GM19099 (cell line): Measurements from ENCODE around the gene PTPRM.

ENCODE experiments used
- POLR2A ChIP-seq: IDR thresholded peaks from 3 replicates; pipeline ENCODE4 v1.6.1; 2011; ENCODE audit warnings: low read depth; ENCODE audit not compliant: insufficient read length; ENCODE audit errors: extremely low read depth

PTPRM gene

DNA sequence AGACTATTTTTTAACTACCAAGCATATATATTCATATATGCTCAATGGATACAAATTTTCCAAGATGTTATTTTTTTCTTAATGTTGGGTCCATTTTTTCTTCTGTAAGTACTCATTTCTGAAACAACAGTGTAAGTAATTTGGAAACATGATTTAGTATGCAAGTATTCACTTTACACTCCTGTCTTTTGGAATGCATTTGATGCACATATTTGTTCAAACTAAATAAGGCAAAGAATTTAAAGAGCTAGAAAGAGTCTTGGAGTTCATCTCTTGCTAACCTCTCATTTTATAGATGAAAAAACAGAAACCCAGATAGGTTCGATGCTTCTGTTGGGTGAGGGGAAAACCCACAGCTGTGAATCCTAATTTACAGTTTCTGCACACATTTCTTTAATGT, 602.6 kb downstream of the PTPRM start:
- no peak for TF ChIP-seq POLR2A

DNA sequence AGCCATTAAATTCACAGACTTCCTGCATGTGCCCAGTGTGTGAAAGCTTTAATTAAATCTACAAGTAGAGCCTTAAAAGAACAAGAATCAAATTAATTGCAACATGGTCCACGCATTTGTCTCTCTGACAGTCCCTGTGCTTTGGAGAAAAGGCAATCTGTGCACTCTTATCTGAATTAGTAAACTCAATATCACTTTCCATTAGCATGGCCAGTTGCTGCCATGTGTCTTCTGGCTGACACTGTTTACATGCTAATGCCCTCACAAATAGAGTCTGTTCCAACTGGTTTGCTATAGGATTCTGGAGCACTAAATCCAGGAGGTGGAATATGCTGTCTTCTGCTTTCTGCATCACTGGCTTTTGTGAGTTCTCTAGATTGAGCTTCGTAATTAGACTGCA, 607.7 kb downstream of the PTPRM start:
- TF ChIP-seq POLR2A = no peak

DNA sequence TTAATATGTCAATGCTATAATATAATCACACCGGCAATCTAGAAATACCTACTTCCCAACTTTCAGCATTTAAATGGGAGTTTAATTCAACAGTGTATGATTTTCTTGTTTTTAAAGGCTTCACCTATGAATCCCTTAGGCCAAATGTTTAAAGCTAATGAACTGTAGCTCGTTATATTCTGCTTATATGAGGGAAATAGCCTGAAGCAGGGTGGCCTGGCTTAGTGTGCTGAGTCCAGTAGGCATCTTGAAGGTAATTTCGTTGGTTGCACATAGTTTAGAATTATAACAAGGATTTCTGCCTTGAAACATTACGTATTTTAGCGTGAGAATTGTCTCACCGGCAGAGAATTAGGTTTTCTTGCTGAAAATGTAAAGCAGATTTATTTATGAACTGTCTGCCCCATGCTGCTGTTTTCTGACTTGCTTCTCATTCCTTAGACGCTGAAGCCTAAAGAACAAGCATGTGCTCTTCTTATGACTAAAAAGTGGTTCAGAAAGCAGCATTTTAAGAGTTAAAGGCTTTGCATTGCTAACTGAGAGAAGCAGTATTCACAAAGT, 608.5 kb downstream of the PTPRM start:
- TF ChIP-seq POLR2A = no peak

DNA sequence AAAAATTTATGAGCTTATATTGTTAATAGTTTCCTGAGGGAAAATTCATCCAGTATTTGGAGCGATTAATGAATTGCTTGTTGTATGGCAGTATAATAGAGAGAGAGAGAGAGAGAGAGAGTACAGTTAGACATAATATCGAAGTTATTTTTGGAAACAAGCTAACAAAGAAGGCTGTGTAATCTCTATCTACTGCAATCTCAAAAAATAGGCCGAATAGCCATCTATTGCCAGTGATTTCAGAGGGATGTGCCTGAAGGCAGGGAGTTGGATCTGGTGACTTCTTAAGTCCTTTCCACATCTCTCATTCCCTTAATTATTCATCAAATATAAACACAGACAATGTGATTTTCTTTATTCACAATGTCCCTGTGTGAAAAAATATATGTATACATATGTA, 609.0 kb downstream of the PTPRM start:
- no peak for TF ChIP-seq POLR2A

DNA sequence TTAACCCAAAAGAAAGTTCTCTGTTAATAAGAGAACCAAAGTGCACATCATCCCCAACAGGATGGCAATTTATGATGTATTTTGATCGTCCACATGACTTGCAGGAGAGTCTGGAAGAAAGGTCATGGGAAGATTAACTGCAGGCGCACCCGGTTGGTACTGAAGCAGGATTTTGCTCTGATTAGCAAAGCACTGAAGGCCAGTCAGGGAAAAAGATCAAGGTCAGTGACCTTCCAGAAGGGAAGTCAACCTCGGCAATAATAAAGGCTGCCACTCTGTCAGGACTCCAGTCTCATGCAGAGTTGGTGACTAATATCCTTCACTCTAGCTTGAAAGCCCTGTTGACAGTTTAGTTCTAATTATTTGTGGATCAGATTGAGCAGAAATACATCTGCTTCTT, 609.4 kb downstream of the PTPRM start:
- no peak for TF ChIP-seq POLR2A

DNA sequence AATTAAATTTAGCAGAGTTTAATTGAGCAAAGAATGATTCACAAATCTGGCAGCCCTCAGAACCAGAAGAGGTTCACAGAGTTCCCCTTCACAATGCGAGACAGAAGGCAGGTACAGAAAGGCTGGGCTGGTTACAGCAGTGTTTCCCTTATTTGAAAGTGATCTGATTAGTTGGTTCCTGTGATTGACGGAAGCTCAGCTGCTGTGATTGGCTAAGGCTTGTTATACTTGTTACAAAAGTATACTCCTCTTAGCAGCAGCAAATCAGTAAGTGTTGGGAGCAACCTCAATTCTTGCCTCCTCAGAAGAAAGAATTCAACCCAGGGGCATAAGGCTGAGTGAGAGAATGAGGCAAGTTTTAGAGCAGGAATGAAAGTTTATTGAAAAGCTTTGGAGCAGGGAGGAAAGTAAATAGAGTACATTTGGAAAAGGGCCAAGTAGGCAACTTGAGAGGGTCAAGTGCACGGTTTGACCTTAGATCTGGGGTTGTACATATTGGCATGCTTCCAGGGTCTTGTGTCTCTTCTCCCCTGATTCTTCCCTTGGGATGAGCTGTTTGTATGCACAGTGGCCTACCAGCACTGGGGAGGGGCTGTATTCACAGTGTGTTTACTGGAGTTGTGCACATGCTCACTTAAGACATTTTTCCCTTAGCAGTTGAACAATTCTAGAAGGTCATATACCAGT, 610.4 kb downstream of the PTPRM start:
- no peak for TF ChIP-seq POLR2A

DNA sequence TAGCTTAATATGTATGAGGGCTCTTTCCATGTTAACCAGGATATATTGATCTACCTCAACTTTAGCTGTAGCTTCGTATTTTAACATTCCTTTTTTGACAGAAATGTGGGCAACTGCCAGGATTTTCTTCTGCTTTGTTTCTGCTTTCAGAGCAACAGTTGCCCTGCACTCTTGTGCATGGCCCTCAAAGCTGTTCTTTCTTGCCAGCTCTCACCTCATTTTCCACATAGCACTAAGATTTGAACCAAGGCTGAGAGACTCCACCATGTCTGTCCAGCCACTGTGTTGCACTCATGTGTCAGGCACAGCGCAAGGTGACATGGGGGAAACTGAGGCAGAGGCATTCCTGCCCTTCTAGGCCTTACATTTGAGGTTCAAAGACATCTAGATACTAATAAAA, 619.3 kb downstream of the PTPRM start:
- no peak for TF ChIP-seq POLR2A

DNA sequence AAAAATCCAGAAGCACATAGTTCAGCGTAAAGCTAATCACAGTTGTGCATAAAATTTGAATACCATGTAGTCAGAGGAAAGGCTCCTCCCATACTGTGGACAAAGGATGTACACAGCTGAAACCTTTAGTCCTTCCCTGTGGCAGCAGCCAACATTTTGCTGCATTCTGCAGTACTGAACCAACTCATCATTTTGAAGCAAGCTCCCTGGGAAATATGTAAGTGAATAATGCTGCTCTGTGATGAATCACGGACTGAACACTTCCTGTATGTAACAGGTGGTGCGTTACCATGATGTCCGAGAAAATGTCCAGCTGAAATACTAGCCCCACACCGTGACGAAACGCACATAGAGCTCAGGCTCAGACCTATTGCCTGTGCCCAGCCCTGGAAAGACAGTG, 621.1 kb downstream of the PTPRM start:
- TF ChIP-seq POLR2A = no peak

DNA sequence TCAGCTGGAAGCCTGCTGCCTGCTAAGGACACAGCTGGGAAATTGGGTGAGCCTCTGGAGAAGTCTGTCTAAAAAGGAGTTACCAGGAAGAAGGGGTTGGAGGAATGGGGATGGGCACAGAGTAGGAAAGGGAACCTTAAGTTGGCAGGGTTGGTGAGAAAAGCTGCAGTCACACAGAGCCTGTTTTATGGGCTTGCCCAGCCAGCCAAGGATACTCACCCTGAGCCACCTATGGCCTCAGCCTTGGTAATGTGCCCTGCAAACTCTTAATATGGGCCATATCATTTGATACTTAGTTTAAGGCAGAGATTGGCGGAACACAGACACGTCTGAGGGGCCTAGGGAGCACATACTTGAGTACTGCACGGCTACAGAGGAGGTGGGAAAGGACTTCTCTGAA, 623.9 kb downstream of the PTPRM start:
- no peak for TF ChIP-seq POLR2A

DNA sequence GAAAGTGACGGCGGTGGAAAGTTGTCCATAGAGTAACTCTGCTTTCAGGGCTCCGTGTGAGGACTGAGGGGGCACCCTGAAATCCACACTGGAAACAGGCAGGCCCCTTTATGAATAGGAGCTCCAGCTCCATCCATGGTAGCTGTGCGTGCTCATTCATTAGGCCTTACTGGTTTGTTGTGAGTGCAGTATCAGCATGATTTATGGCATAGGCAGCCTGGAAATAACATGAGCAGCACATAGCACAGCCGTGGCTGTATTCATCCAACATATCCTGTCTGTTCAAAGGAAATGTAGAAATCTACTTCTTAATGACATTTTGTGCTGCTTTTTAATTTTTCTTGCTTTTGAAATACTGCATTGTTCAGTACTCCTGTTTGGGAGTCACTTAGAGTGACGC, 627.3 kb downstream of the PTPRM start:
- TF ChIP-seq POLR2A = no peak

DNA sequence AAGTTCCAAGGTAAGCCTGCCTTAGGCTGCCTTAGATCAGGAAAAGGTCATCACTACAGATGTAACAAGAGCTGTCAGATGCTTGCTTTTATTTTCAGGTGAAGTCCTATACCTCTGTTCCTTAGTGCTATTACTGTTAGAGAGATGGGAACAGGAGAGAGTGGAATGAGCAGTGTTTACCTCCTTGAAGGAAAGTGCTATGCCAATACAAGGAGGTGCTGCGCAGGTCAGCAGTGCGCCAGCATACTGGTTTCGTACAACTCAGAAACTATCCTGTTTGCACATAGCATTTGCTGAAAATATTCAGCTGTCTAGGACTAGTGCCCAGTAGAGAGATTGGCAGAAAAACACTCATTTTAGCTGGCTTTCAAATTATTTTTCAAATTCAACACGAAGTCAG, 629.1 kb downstream of the PTPRM start:
- TF ChIP-seq POLR2A = no peak

DNA sequence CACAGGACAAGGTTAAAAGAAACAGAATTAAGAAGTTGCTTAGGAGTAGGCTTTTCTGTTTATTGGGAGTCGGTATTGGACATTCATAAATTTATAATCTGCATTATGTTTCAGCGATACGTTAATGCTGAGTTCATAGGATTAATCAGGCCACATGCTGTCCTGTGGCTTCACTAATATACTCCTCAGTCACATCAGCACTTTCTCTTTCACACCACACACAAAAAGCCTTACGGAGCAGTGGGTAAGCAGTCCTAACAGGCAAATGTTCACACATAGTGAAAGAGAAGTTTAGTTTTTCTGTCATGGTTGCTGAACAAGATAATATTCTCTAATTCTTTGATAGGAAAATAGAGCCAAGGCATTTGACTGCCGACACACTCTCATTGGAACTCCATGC, 630.4 kb downstream of the PTPRM start:
- no peak for TF ChIP-seq POLR2A

DNA sequence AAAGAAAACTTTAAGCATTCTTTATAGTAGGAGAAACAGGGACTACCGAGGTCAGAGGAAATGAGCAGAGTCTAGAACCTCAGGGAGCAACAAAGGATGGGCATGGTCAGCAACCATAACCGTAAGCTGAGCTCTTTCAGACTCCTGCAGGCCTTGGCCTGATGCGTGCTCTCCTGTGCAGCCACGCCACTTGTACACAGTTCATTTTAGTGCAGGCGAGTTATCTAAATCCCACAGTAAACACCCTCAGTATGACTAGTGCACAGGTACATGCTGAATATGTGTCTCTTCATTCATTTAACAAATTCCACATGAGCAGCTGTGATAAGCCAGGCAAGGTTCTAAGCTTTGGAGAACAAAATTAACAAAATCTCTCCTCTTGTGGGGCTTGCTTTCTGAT, 640.9 kb downstream of the PTPRM start:
- TF ChIP-seq POLR2A = no peak

DNA sequence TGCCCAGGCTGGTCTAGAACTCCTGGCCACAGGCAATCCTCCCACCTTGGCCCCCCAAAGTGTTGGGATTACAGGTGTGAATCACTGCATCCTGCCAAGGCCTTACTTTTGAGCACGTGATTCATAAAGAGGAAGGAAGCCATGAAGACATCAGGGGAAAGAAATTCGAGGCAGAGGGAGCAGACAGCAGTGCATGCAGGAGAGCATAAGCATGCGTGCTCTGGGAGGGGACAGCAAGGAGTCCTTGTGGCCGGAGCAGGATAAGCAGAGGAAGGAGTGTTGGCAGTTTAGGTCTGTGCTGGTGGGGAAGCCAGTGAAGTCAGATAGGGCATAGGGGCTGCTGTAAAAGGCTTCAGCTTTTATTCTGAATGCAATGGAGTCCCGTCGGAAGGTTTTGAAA, 641.6 kb downstream of the PTPRM start:
- TF ChIP-seq POLR2A = no peak

DNA sequence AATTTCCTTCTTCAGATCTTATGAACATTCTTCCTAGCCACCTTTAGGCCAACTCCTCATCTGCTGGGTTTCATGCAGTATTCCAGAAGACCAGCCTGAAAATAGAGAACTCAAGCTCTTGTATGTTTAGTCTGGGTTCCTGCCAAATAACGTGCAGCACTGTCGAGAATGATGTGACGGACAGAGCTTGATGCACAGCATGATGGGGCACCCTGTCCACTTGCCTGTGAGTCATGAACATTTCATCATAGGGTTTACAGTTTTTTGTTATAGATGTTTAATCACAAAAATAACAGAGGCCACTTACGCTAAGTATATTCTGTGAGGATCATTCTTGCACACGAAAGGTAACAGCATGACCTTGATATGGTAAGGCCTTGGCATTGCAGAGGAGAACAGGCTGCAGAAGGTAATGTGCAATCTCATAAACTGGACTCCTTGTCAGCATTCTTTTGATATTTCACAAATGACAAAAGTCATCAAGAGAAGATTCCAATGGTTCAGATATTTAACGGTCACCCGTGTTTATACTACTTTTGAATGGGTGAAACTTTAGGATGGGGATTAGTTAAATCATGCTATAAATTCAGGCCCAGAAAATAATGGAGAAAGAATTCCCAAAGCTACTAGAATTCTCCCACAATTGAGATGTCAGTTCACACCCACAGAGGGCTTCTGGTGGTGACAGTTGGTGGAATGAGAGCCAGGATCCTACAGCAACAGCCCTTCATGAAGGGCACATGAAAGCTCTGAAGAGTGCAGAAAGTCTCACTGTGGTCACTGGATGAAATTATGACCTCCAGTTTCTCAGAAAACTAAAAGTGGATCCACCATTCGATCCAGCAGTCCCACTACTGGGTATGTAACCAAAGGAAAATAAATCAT, 646.0 kb downstream of the PTPRM start:
- no peak for TF ChIP-seq POLR2A

DNA sequence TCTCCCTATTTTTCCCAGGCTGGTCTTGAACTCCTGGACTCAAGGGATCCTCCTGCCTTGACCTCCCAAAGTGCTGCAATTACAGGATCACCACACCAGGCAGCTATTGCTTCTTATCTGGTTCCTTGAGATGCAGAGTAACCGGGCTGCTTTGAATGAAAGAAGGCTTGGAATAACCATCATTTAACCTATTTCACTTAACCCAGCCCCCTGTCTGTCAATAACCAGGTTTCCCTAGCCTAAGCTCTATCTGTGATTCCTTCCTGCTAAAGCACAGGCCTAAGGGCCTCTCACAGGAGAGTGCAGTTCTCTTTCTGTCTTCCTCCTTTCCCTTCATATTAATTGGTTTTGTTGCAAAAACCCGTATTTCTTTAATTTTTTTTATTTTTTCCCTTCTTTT, 648.6 kb downstream of the PTPRM start:
- TF ChIP-seq POLR2A = no peak
